GM20431 (cell line): ENCODE results near the gene PRAMEF18.
"Not testable (repeated sequence)": the region's sequence is repeated elsewhere in the genome, so short reads cannot be mapped to it uniquely, and the experiment has no call there.

Experiments
- in situ Hi-C: fragments of 300-500 bp; cut with MseI, MboI; formaldehyde crosslinking; loops from one replicate; pipeline ENCODE4 v1.15.0; 2020; ENCODE audit warnings: low sequenced_read_pairs; ENCODE audit not compliant: unreplicated experiment

Gene PRAMEF18

GRCh38 chr1:13222788-13223187 lies 3.2 kb downstream of the PRAMEF18 start:
- in situ Hi-C loops: not testable (repeated sequence)

GRCh38 chr1:13219203-13219602 lies 6.8 kb downstream of the PRAMEF18 start:
- in situ Hi-C loops: not testable (repeated sequence)

- in situ Hi-C loops: not testable (repeated sequence)
Observed at GRCh38 chr1:13216619-13217018, 9.3 kb downstream of the PRAMEF18 start.

- in situ Hi-C loops: not testable (repeated sequence)
Observed at GRCh38 chr1:13208712-13209111, 17.2 kb downstream of the PRAMEF18 start.

GRCh38 chr1:13201309-13201708 lies 24.6 kb downstream of the PRAMEF18 start, which contains the start of gene PRAMEF13:
Gene PRAMEF13, minus strand, starts transcription at chr1:13201409. Its CDS starts 1,820 bp downstream, at chr1:13199589.
- in situ Hi-C loops: not testable (repeated sequence)
